ENCODE data around the gene MED29.

DNA sequence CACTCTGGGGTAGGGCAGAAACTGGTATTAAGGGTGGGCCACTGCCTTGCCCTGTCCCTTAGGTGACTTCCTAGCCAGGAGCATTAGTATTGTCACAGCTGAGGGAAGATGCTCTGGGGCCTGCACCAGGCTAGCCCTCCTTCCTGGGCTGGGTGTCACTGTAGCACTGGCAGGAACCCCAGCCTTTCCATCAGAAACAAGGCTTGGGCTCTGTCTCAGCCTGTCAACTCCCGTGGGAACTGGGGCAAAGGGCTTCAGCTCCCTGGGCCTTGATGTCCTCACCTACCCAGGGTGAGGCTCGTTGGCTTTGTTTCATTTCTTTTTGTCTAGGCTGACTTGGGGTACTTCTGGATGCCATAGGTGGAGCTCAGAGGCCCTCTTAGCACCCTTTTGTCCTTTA lies 18.2 kb upstream of the MED29 start:
- no peak for TF ChIP-seq POLR2A (IDR thresholded peaks at IDR 0.05)
- TF ChIP-seq, protein P1, sequence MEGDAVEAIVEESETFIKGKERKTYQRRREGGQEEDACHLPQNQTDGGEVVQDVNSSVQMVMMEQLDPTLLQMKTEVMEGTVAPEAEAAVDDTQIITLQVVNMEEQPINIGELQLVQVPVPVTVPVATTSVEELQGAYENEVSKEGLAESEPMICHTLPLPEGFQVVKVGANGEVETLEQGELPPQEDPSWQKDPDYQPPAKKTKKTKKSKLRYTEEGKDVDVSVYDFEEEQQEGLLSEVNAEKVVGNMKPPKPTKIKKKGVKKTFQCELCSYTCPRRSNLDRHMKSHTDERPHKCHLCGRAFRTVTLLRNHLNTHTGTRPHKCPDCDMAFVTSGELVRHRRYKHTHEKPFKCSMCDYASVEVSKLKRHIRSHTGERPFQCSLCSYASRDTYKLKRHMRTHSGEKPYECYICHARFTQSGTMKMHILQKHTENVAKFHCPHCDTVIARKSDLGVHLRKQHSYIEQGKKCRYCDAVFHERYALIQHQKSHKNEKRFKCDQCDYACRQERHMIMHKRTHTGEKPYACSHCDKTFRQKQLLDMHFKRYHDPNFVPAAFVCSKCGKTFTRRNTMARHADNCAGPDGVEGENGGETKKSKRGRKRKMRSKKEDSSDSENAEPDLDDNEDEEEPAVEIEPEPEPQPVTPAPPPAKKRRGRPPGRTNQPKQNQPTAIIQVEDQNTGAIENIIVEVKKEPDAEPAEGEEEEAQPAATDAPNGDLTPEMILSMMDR (IDR thresholded peaks at IDR 0.05): no peak

Data from testis (tissue), 2 donors.